Coronary artery (tissue), 2 donors: ENCODE results near the gene CSAD.

ENCODE experiments used
- DNase-seq: peaks from one replicate; pipeline ENCODE4 v3.0.0-alpha.2; 2017; ENCODE audit warnings: low spot score
- H3K27ac ChIP-seq, 2 donors: fragments of 200-600 bp; sonication (generic); one replicate each; pipeline ENCODE4 v1.5.1; 2016 to 2019
- H3K4me3 ChIP-seq: fragments of 200-600 bp; sonication (generic); 2 replicates; pipeline ENCODE4 v1.5.1; 2016; ENCODE audit warnings: mild to moderate bottlenecking, moderate library complexity
- TF ChIP-seq, protein P1 (sequence below): fragments of 200-600 bp; sonication (generic); IDR thresholded peaks from one replicate; pipeline ENCODE4 v1.5.1; 2019; ENCODE audit warnings: antibody characterized with exemption

Gene CSAD

DNA sequence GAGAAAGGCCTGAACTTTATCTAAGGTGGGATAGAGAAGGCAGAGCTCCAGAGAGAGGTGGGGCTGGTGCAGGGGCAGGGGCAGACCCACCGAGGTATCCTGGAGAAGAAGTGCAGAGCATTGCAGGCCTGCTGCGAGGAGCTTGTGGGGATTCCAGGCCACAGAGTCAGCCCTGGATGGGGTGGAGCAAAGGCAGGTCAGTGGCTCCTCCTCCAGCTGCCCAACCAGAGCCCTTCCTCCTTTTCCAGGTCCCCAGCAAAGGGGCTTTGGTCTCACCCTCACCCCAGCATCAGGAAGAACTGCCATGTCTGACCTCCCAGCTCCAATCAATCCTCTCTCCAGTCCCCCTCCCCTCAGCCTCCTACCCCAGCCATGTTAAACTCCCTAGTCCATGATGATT is 20.1 kb downstream of the CSAD start:
- no peak for DNase-seq
- H3K27ac ChIP-seq = no peak overlapping the region
- no peak overlapping the region for H3K4me3 ChIP-seq
- TF ChIP-seq, protein P1, sequence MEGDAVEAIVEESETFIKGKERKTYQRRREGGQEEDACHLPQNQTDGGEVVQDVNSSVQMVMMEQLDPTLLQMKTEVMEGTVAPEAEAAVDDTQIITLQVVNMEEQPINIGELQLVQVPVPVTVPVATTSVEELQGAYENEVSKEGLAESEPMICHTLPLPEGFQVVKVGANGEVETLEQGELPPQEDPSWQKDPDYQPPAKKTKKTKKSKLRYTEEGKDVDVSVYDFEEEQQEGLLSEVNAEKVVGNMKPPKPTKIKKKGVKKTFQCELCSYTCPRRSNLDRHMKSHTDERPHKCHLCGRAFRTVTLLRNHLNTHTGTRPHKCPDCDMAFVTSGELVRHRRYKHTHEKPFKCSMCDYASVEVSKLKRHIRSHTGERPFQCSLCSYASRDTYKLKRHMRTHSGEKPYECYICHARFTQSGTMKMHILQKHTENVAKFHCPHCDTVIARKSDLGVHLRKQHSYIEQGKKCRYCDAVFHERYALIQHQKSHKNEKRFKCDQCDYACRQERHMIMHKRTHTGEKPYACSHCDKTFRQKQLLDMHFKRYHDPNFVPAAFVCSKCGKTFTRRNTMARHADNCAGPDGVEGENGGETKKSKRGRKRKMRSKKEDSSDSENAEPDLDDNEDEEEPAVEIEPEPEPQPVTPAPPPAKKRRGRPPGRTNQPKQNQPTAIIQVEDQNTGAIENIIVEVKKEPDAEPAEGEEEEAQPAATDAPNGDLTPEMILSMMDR = no peak

DNA sequence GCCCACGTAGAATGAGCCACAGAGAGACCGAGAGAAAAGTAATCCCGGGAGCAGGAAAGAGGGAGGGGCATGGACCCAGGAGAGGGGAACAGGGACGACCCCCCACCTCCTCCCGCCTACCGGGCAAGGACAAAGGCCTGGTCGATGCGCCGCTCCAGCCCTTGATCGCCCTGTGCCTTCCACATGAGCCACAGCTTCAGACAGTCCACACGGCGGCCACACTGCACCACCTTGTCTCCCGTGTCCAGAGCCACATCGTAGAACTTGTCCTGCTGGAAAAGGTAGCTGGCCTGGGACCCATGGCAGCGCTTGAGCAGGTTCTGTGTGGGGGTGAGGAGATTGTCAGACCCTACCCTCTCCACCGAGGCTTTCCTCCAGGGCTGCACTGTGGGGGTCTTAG is 20.7 kb downstream of the CSAD start:
- TF ChIP-seq, protein P1 = no peak
- DNase-seq = no peak
- Histone ChIP-seq H3K27ac (peak overlapping the region in 1 of 2 donors; percentile 90), H3K4me3 (no peak overlapping the region)

DNA sequence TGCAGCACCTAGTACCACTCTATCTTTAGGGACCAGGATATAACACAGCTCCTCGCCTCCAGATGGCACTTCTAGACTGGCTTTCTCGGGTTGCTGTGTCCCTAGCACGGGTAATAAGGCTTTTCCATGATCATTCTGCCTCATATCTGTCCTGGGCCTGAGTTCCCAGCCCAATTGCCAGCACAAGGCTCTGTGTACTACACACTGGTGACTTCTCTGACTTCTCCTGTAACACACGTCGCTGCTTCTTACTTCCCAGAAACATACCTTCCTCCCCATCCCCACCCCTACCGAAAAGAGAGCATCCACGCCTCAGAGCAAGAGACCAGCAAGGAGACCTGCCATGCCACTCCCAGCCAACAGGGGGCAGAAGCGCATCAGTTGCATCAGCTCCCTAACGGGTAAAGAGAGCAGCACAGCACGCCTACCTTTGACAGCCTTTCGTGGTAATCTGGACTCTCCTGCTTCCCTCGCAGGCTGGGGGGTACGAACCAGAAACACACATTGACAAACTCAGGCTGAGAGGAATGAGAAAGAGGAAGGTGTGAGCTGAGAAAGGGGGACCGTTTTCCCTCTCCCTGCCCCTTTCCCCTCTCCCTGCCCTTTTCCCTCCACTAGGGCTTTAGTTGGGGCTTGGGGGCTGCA is 21.4 kb downstream of the CSAD start:
- TF ChIP-seq, protein P1 = peak; percentile 98
- Histone ChIP-seq H3K27ac (peak overlapping the region; percentile 82 to 90), H3K4me3 (no peak overlapping the region)
- peak; percentile 87 for DNase-seq

DNA sequence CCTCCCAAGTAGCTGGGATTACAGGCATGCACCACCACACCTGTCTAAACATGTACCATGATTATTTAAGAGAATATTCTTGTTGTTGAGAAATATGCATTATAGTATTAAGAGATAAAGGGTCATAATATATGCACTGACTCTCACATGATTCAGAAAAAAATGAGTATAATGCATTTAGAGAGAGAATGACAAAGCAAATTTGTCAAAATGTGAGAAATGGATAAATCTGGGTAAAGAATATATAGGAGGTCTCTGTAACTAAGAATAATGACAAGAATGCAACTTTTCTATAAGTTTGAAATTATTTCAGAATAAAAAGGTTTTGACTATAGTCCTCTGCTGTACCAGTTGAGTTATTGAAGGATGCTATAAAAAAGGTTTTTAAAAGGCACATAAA is 28.3 kb downstream of the CSAD start:
- no peak for DNase-seq

DNA sequence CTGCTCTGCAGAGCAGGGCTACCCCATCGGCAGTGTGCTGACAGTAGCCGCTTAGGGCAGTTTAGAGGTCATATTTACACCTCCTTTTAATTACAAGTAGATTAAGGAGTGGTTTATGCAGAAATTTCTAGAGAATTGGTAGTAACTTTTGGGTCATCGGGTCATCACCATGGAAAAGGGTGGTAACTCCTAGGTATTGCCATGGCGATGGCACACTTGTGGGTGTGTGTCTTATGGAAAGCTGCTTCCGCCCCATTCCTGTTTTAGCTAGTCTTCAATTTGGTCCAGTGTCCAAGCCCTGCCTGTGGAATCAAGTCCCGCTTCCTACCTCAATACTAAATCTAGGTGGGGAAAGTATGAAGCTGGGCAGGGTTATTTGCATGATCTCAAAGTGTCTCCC is 29.7 kb downstream of the CSAD start:
- no peak for DNase-seq
- TF ChIP-seq, protein P1 = no peak
- H3K27ac ChIP-seq = no peak overlapping the region

More for the DNA sequence above, 28.3 kb downstream of the CSAD start:
- TF ChIP-seq, protein P1 = no peak
- Histone ChIP-seq H3K27ac (no peak overlapping the region), H3K4me3 (no peak overlapping the region)

DNA sequence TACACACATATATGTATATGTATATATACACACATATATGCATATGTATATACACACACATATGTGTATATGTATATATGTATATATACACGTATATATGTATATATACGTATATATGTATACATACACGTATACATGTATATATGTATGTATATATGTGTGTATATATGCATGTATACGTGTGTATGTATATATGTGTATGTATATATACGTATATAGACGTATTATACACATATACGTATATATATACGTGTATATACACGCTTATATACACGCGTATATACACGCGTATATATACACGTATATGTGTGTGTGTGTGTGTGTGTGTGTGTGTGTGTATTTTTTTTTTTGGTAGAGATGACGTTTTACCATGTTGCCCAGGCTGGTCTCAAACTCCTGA is 33.1 kb downstream of the CSAD start:
- no peak overlapping the region for H3K4me3 ChIP-seq

More for the DNA sequence above, 29.7 kb downstream of the CSAD start:
- H3K4me3 ChIP-seq = no peak overlapping the region

DNA sequence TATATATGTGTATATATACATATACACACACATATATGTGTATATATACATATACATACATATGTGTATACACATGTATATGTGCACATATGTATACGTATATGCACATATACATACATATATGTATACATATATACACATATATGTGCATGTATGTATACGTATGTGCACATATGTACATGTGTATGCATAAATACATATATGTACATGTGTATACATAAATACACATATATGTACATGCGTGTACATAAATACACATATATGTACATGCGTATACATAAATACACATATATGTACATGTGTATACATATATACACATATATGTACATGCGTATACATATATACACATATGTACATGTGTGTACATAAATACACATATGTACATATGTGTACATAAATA is 33.5 kb downstream of the CSAD start:
- H3K27ac ChIP-seq = no peak overlapping the region
- no peak overlapping the region for H3K4me3 ChIP-seq
- TF ChIP-seq, protein P1 = no peak
- no peak for DNase-seq

More for the DNA sequence above, 33.1 kb downstream of the CSAD start:
- no peak overlapping the region for H3K27ac ChIP-seq
- DNase-seq = no peak
- TF ChIP-seq, protein P1 = no peak
